K562 (cell line): ENCODE results near the gene JMJD1C. TPM values are rescaled to one million over a fixed set of nuclear protein-coding genes. Genes with fewer than 3 reads are reported as not detected.

Source experiments
- ATAC-seq: fragments of 200-7000 bp; cut with Tn5 transposase; 3 replicates; pipeline ENCODE4 v1.9.1; 2020; ENCODE audit warnings: moderate library complexity
- BruUV-seq: library from RNA; stranded (reverse); fragments of 400-500 nt; replicated peaks from 2 replicates; lab custom pipeline; 2021; lab: Mats Ljungman, UMichigan
- CTCF ChIA-PET: fragments of 300-600 bp; formaldehyde crosslinking; extraction: SDS; loops from one replicate; lab custom pipeline; 2021; ENCODE audit warnings: low intra/inter-chr PET ratio; lab: Yijun Ruan, JAX
- POLR2A ChIA-PET: fragments of 300-600, 350-650 bp; sonication (Branson Sonifier 250); formaldehyde crosslinking; extraction: SDS; loops from one replicate; lab custom pipeline; 2021; ENCODE audit warnings: antibody characterized with exemption, inconsistent platforms; lab: Yijun Ruan, JAX
- DNase-seq, 4 experiments: peaks; one replicate each; pipeline versions ENCODE4 v3.0.0 to v3.0.0-alpha.2; 2011 to 2018; ENCODE audit warnings: low spot score in 3 of 4, mixed read lengths in 3 of 4; ENCODE audit errors: extremely low read depth in 1 of 4
- FAIRE-seq: peaks from 2 replicates; lab custom pipeline; 2011; peaks lifted over from hg19 to GRCh38; lab: Jason Lieb, UNC
- H2AFZ ChIP-seq: 2 replicates; pipeline ENCODE4 v1.6.0; 2011; ENCODE audit warnings: low read depth, low read length, control low read depth, inconsistent platforms
- H3K27ac ChIP-seq: fragments of 200-600 bp; 3 replicates; pipeline ENCODE4 v1.8.0; 2011; ENCODE audit warnings: low read depth, mild to moderate bottlenecking, control low read depth, inconsistent platforms, low read length, moderate library complexity, mixed read lengths; ENCODE audit errors: extremely low read depth
- H3K27me3 ChIP-seq, 2 experiments: fragments of 300-600 bp in 1 of 2; 2 replicates in 1 of 2; 3 replicates in 1 of 2; pipeline versions ENCODE4 v1.6.0 to v1.8.0; 2011; ENCODE audit warnings: inconsistent platforms in 2 of 2, low read length in 2 of 2, mild to moderate bottlenecking in 1 of 2, mixed read lengths in 1 of 2, moderate library complexity in 1 of 2; ENCODE audit not compliant: control insufficient read depth in 2 of 2, insufficient read depth in 2 of 2
- H3K36me3 ChIP-seq: fragments of 300-600 bp; 3 replicates; pipeline ENCODE4 v1.8.0; 2011; ENCODE audit warnings: mild to moderate bottlenecking, low read length, inconsistent platforms; ENCODE audit not compliant: control insufficient read depth, insufficient read depth
- H3K4me1 ChIP-seq, 2 experiments: fragments of 200-600 bp in 1 of 2; replicated peaks in 1 of 2; 2 replicates in 1 of 2; 3 replicates in 1 of 2; pipeline versions ENCODE4 v1.5.1 to v1.8.0; 2011; ENCODE audit warnings: inconsistent platforms in 2 of 2, low read length in 2 of 2, mild to moderate bottlenecking in 1 of 2, mixed read lengths in 1 of 2, moderate library complexity in 1 of 2; ENCODE audit not compliant: control insufficient read depth in 2 of 2, insufficient read depth in 2 of 2
- H3K4me2 ChIP-seq: 2 replicates; pipeline ENCODE4 v1.6.1; 2011; ENCODE audit warnings: low read length, control low read depth, inconsistent platforms, mixed read lengths; ENCODE audit not compliant: insufficient read depth
- H3K4me3 ChIP-seq: fragments of 200-600 bp; sonication (generic), shearing (Covaris generic); 2 replicates; pipeline ENCODE4 v1.5.1; 2016; ENCODE audit warnings: control low read depth, inconsistent platforms
- H3K79me2 ChIP-seq: fragments of 200-600 bp; 3 replicates; pipeline ENCODE4 v1.8.0; 2011; ENCODE audit warnings: low read length, inconsistent platforms; ENCODE audit not compliant: control insufficient read depth, insufficient read depth
- H3K9ac ChIP-seq, 2 experiments: 2 replicates each; pipeline versions ENCODE4 v1.6.0 to v1.6.1; 2011; ENCODE audit warnings: low read depth in 2 of 2, low read length in 2 of 2, control low read depth in 1 of 2, inconsistent platforms in 1 of 2, mild to moderate bottlenecking in 1 of 2, mixed read lengths in 1 of 2; ENCODE audit not compliant: insufficient read depth in 1 of 2
- H3K9me1 ChIP-seq: one replicate; pipeline ENCODE4 v1.6.0; 2011; ENCODE audit warnings: inconsistent platforms, mild to moderate bottlenecking, low read length, moderate library complexity; ENCODE audit not compliant: control insufficient read depth, insufficient read depth
- H3K9me3 ChIP-seq: replicated peaks from 2 replicates; pipeline ENCODE4 v1.5.1; 2011; ENCODE audit warnings: low read depth, low read length, inconsistent platforms; ENCODE audit not compliant: control insufficient read depth, insufficient read depth
- H4K20me1 ChIP-seq: replicated peaks from 2 replicates; pipeline ENCODE4 v1.6.1; 2011; ENCODE audit warnings: low read length, inconsistent platforms, mixed read lengths; ENCODE audit not compliant: control insufficient read depth, insufficient read depth
- ARID1B ChIP-seq: fragments of 450-650 bp; IDR thresholded peaks from 2 replicates; pipeline ENCODE4 v1.6.1; 2016; ENCODE audit warnings: antibody characterized with exemption, mild to moderate bottlenecking, inconsistent platforms
- BHLHE40 ChIP-seq: IDR thresholded peaks from 2 replicates; pipeline ENCODE4 v1.6.1; 2011; ENCODE audit warnings: low read length, improper control_type of control experiment
- ETV1 ChIP-seq: fragments of 450-650 bp; conservative IDR thresholded peaks from 2 replicates; pipeline ENCODE4 v1.6.1; 2016; ENCODE audit warnings: missing genetic modification characterization, control low read depth, low read depth, missing compliant biosample characterization
- GABPA ChIP-seq: fragments of 200-800 bp; sonication (Bioruptor generic); conservative IDR thresholded peaks from 2 replicates; pipeline ENCODE4 v1.6.1; 2016; ENCODE audit warnings: low read depth, missing genetic modification characterization, missing compliant biosample characterization
- HDAC1 ChIP-seq, 2 experiments: fragments of 450-650 bp; IDR thresholded peaks; 2 replicates each; pipeline ENCODE4 v1.6.1; 2016 to 2017; ENCODE audit warnings: inconsistent platforms in 1 of 2, mild to moderate bottlenecking in 1 of 2, moderate library complexity in 1 of 2
- KDM1A ChIP-seq, 2 experiments: fragments of 450-650 bp; IDR thresholded peaks; 2 replicates each; pipeline ENCODE4 v1.6.1; 2016; ENCODE audit warnings: mild to moderate bottlenecking in 2 of 2
- MEIS2 ChIP-seq: fragments of 450-650 bp; IDR thresholded peaks from 2 replicates; pipeline ENCODE4 v1.6.1; 2014; ENCODE audit warnings: mild to moderate bottlenecking; ENCODE audit not compliant: partially characterized antibody
- MYBL2 ChIP-seq, 2 experiments: fragments of 450-650 bp in 1 of 2; sonication (generic) in 1 of 2; formaldehyde crosslinking in 1 of 2; IDR thresholded peaks; 2 replicates each; pipeline versions ENCODE4 v1.6.1 to v1.8.1; 2017 to 2022; ENCODE audit warnings: borderline replicate concordance in 1 of 2, inconsistent platforms in 1 of 2, low read depth in 1 of 2, mild to moderate bottlenecking in 1 of 2, missing genetic modification reagents in 1 of 2, moderate library complexity in 1 of 2
- NR2C2 ChIP-seq, 2 experiments: fragments of 200-800 bp in 1 of 2; sonication (Bioruptor generic) in 1 of 2; sonication (generic) in 1 of 2; formaldehyde crosslinking in 1 of 2; IDR thresholded peaks; 2 replicates each; pipeline versions ENCODE4 v1.6.1 to v1.8.0; 2016 to 2022; ENCODE audit warnings: mild to moderate bottlenecking in 1 of 2, missing compliant biosample characterization in 1 of 2, missing genetic modification characterization in 1 of 2, missing genetic modification reagents in 1 of 2
- PKNOX1 ChIP-seq: fragments of 450-650 bp; IDR thresholded peaks from 2 replicates; pipeline ENCODE4 v1.6.1; 2016
- SOX6 ChIP-seq: fragments of 450-650 bp; IDR thresholded peaks from 2 replicates; pipeline ENCODE4 v1.6.1; 2014; ENCODE audit warnings: mild to moderate bottlenecking
- THRA ChIP-seq: fragments of 450-650 bp; IDR thresholded peaks from 2 replicates; pipeline ENCODE4 v1.6.1; 2017; ENCODE audit warnings: mild to moderate bottlenecking, moderate library complexity
- ZNF766 ChIP-seq: fragments of 200-800 bp; sonication (Bioruptor generic); conservative IDR thresholded peaks from 2 replicates; pipeline ENCODE4 v1.6.1; 2016; ENCODE audit warnings: missing genetic modification characterization, missing compliant biosample characterization
- WGBS: fragments of 100-300 bp; shearing (Covaris generic); methylation state at CpG from one replicate; pipeline ENCODE4 v1.1.6; 2016; ENCODE audit warnings: low coverage, mixed read lengths; ENCODE audit not compliant: insufficient coverage; ENCODE audit errors: missing lambda C conversion rate; 5-methylcytosine and 5-hydroxymethylcytosine counted together
- in situ Hi-C: fragments of 300-500 bp; cut with MboI; formaldehyde crosslinking; loops from 4 replicates; pipeline ENCODE4 v1.15.0; 2018; ENCODE audit warnings: inconsistent platforms, mixed read lengths
- intact Hi-C: fragments of 100-400 bp; cut with micrococcal nuclease; formaldehyde crosslinking; loops from 2 replicates; pipeline ENCODE4 v1.14.2; 2022
- polyA plus RNA-seq, 8 experiments: library from polyadenylated mRNA; depleted of rRNA in 4 of 8; stranded (reverse) in 5 of 8; unstranded in 3 of 8; fragments of >200 nt; fragmentation: Nextera tagmentation in 2 of 8; fragmentation: Illumina TruSeq in 1 of 8; extraction: Ambion mirVana in 2 of 8; extraction: Trizol in 1 of 8; gene quantifications; 2 replicates each; pipeline versions ENCODE4 v1.2.1 to v1.2.3, GENCODE V29; 2011 to 2014; ENCODE audit warnings: inconsistent platforms in 1 of 8, missing spikeins in 1 of 8
- total RNA-seq, 7 experiments: library from RNA; depleted of rRNA in 6 of 7; stranded (reverse); fragments of >200 nt in 6 of 7; fragmentation: Illumina TruSeq in 2 of 7; extraction: Trizol in 2 of 7; gene quantifications; 2 replicates each; pipeline versions ENCODE4 v1.2.1 to v1.2.3, GENCODE V29; 2011 to 2021; ENCODE audit warnings: low replicate concordance in 1 of 7

Gene JMJD1C
- total and polyA plus RNA-seq, 9 of the 15 experiments (the other 6 are each of a cell fraction or from before 2014, with no cell fraction given), result 25.3 to 68.0 (median 47.2) TPM

- FAIRE-seq (no peak), ATAC-seq (peak; percentile 70), DNase-seq (peak in 1 of 4 experiments; percentile 37)
- Histone ChIP-seq H3K9me3 (no peaks in the 10 kb centered on the region; the same call in 1 of the 2 replicates), H4K20me1 (no peaks in the 10 kb centered on the region), H2AFZ (no peak overlapping the region), H3K27ac (no peak overlapping the region), H3K36me3 (no peaks in the 10 kb centered on the region; the same call in 1 of the 3 replicates), H3K4me1 (no peaks in the 10 kb centered on the region; a peak in 3 of 5 replicates), H3K4me2 (no peak overlapping the region), H3K27me3 (no peaks in the 10 kb centered on the region), H3K9ac (no peak overlapping the region), H3K4me3 (no peak overlapping the region)
- BruUV-seq, result no TSS peak
- intact Hi-C loops, result no loop called here
- CTCF ChIA-PET, result no interaction called here
- 53% methylated on average over 5 of the region's 5 CpGs for WGBS
- TF ChIP-seq MEIS2 (peak; percentile 63), NR2C2 (CRISPR knock-in tag; IDR thresholded peaks at IDR 0.05) (no peak), NR2C2 (tag; IDR thresholded peaks at IDR 0.05) (peak; percentile 41; the same call in 1 of the 2 replicates), SOX6 (peak; percentile 44; the same call in 1 of the 2 replicates), THRA (no peak), BHLHE40 (no peak), HDAC1 (IDR thresholded peaks at IDR 0.05) (no peak), GABPA (tag) (peak; percentile 50; the same call in 1 of the 2 replicates), PKNOX1 (peak; percentile 62; the same call in 1 of the 2 replicates), ZNF766 (CRISPR knock-in tag) (peak; percentile 71), MYBL2 (IDR thresholded peaks at IDR 0.05; ENCODE audit: low read depth) (no peak), MYBL2 (CRISPR knock-in tag; IDR thresholded peaks at IDR 0.05; ENCODE audit: borderline replicate concordance) (no peak), ETV1 (tag) (peak; percentile 43; the same call in 1 of the 2 replicates), KDM1A (IDR thresholded peaks at IDR 0.05) (0 out of 4 replicates have a peak, but pooled peaks of 1 of the 2 experiments have one; percentile 9), ARID1B (0 out of 2 replicates have a peak, but pooled peaks have one; percentile 11)
- TF ChIP-seq, all 486 proteins: peak for 9
- peaks cover 91% of the 10 kb centered on the region for H3K79me2 ChIP-seq
- in situ Hi-C loops, result no loop called here
- POLR2A ChIA-PET, result interaction anchor here (1.0 to 5.6 kb wide), 4 partner anchors 10 to 246 kb away, joined by 3 to 46 read pairs (median 4); no protein-coding TSS in a partner anchor
- H3K9me1 ChIP-seq, result no peaks in the 10 kb centered on the region
Measured at GRCh38 chr10:63515002-63515763, 49.4 kb upstream of the JMJD1C start.
